CD14-positive monocyte (primary cell): ENCODE measurements around the gene GYPA. TPM values are rescaled to one million over a fixed set of nuclear protein-coding genes. Genes with fewer than 3 reads are reported as not detected.
"Not testable (repeated sequence)": the region's sequence is repeated elsewhere in the genome, so short reads cannot be mapped to it uniquely, and the experiment has no call there.

Source experiments
- DNase-seq, 3 donors: peaks; one replicate each; pipeline ENCODE4 v3.0.0-alpha.2; 2011 to 2022
- H2AFZ ChIP-seq: 2 replicates; pipeline ENCODE4 v1.6.0; 2012; ENCODE audit warnings: mild to moderate bottlenecking, low read depth, low read length, inconsistent platforms; ENCODE audit not compliant: insufficient read depth, poor library complexity, severe bottlenecking
- H3K27ac ChIP-seq, 2 donors: 1 replicate in 1 of 2; 2 replicates in 1 of 2; pipeline ENCODE4 v1.5.1; 2012 to 2013; ENCODE audit warnings: low read length in 2 of 2, control low read depth in 1 of 2, inconsistent platforms in 1 of 2, low read depth in 1 of 2, mild to moderate bottlenecking in 1 of 2
- H3K27me3 ChIP-seq, 2 donors: one replicate each; pipeline versions ENCODE4 v1.6.0 to v1.6.1; 2011 to 2013; ENCODE audit warnings: low read length in 2 of 2; ENCODE audit not compliant: control insufficient read depth in 2 of 2, insufficient read depth in 2 of 2
- H3K36me3 ChIP-seq, 2 donors: replicated peaks in 1 of 2; 1 replicate in 1 of 2; 2 replicates in 1 of 2; pipeline versions ENCODE4 v1.5.1 to v1.6.1; 2012 to 2013; ENCODE audit warnings: low read length in 2 of 2, control low read depth in 1 of 2, inconsistent platforms in 1 of 2, mild to moderate bottlenecking in 1 of 2; ENCODE audit not compliant: insufficient read depth in 2 of 2, control insufficient read depth in 1 of 2
- H3K4me1 ChIP-seq, 2 donors: 1 replicate in 1 of 2; 2 replicates in 1 of 2; pipeline versions ENCODE4 v1.5.1 to v1.6.1; 2012 to 2013; ENCODE audit warnings: low read length in 2 of 2, control low read depth in 1 of 2, inconsistent platforms in 1 of 2, mild to moderate bottlenecking in 1 of 2, moderate library complexity in 1 of 2; ENCODE audit not compliant: insufficient read depth in 2 of 2, control insufficient read depth in 1 of 2
- H3K4me2 ChIP-seq: replicated peaks from 2 replicates; pipeline ENCODE3; 2012; ENCODE audit warnings: low read length, moderate library complexity, mild to moderate bottlenecking; ENCODE audit not compliant: poor library complexity, severe bottlenecking; ENCODE audit errors: extremely low read depth
- H3K4me3 ChIP-seq, 3 experiments: fragments of 200-600 bp in 1 of 3; sonication (generic) in 1 of 3; replicated peaks in 1 of 3; 1 replicate in 2 of 3; 2 replicates in 1 of 3; pipeline ENCODE4 v1.5.1; 2011 to 2013; ENCODE audit warnings: low read length in 3 of 3, mild to moderate bottlenecking in 3 of 3, control low read depth in 2 of 3, low read depth in 2 of 3, inconsistent platforms in 1 of 3, moderate library complexity in 1 of 3
- H3K79me2 ChIP-seq: 2 replicates; pipeline ENCODE4 v1.6.0; 2012; ENCODE audit warnings: mild to moderate bottlenecking, control low read depth, inconsistent platforms, low read length, moderate library complexity; ENCODE audit not compliant: insufficient read depth
- H3K9ac ChIP-seq: 2 replicates; pipeline ENCODE4 v1.6.0; 2017; ENCODE audit warnings: low read length, mild to moderate bottlenecking; ENCODE audit not compliant: insufficient read depth, poor library complexity, severe bottlenecking
- H3K9me3 ChIP-seq, 2 donors: replicated peaks in 1 of 2; 1 replicate in 1 of 2; 2 replicates in 1 of 2; pipeline versions ENCODE4 v1.5.1 to v1.6.1; 2012 to 2013; ENCODE audit warnings: low read length in 2 of 2, control low read depth in 1 of 2; ENCODE audit not compliant: control insufficient read depth in 1 of 2, insufficient read depth in 1 of 2
- H4K20me1 ChIP-seq: 2 replicates; pipeline ENCODE4 v1.6.0; 2012; ENCODE audit warnings: mild to moderate bottlenecking, low read length, control low read depth, moderate library complexity; ENCODE audit not compliant: insufficient read depth
- H3K27ac Mint-ChIP-seq, 7 donors: one replicate each; pipeline ENCODE4 v1.8.0; 2020; ENCODE audit warnings: mild to moderate bottlenecking in 7 of 7, mixed read lengths in 7 of 7, moderate library complexity in 6 of 7, inconsistent platforms in 2 of 7
- H3K27me3 Mint-ChIP-seq, 3 donors: one replicate each; pipeline ENCODE4 v1.8.0; 2021 to 2022; ENCODE audit warnings: low read depth in 3 of 3, mild to moderate bottlenecking in 3 of 3, mixed read lengths in 3 of 3, moderate library complexity in 3 of 3, inconsistent platforms in 1 of 3
- H3K36me3 Mint-ChIP-seq, 2 donors: one replicate each; pipeline ENCODE4 v1.8.0; 2020; ENCODE audit warnings: mixed read lengths in 2 of 2, inconsistent platforms in 1 of 2, mild to moderate bottlenecking in 1 of 2
- H3K4me1 Mint-ChIP-seq: one replicate; pipeline ENCODE4 v1.8.0; 2020; ENCODE audit warnings: mild to moderate bottlenecking, mixed read lengths
- H3K4me3 Mint-ChIP-seq, 2 donors: one replicate each; pipeline ENCODE4 v1.8.0; 2020; ENCODE audit warnings: mild to moderate bottlenecking in 2 of 2, mixed read lengths in 2 of 2, moderate library complexity in 1 of 2
- H3K9me3 Mint-ChIP-seq, 7 donors: one replicate each; pipeline ENCODE4 v1.8.0; 2020 to 2022; ENCODE audit warnings: mixed read lengths in 7 of 7, mild to moderate bottlenecking in 6 of 7, moderate library complexity in 6 of 7, inconsistent platforms in 2 of 7
- WGBS: methylation state at CpG from one replicate; pipeline ENCODE4 v1.1.5; 2013; ENCODE audit warnings: missing lambda C conversion rate; ENCODE audit not compliant: insufficient coverage; 5-methylcytosine and 5-hydroxymethylcytosine counted together
- intact Hi-C, 2 donors: fragments of 100-400 bp; cut with micrococcal nuclease; formaldehyde crosslinking; loops; one replicate each; pipeline versions ENCODE4 v1.15.0 to v1.15.1; 2023
- polyA plus RNA-seq, 3 donors: library from polyadenylated mRNA; depleted of rRNA in 1 of 3; unstranded in 2 of 3; stranded (reverse) in 1 of 3; fragments of 300-500 nt in 2 of 3; fragments of >200 nt in 1 of 3; fragmentation: Illumina TruSeq in 2 of 3; gene quantifications; 1 replicate in 2 of 3; 2 replicates in 1 of 3; pipeline ENCODE4 v1.2.3, GENCODE V29; 2012 to 2021

Gene GYPA
- polyA plus RNA-seq, 3 donors = not detected

- H3K4me1 ChIP-seq, DNase-seq, H3K4me3 ChIP-seq, H3K4me1 Mint-ChIP-seq, H3K4me2 ChIP-seq, H2AFZ ChIP-seq, H3K9me3 ChIP-seq, H3K27me3 ChIP-seq, intact Hi-C loops, H3K36me3 Mint-ChIP-seq, H3K36me3 ChIP-seq, H3K79me2 ChIP-seq, H3K9me3 Mint-ChIP-seq, H3K9ac ChIP-seq, H3K4me3 Mint-ChIP-seq, H3K27ac ChIP-seq, H4K20me1 ChIP-seq, H3K27me3 Mint-ChIP-seq, H3K27ac Mint-ChIP-seq: not testable (repeated sequence)
- WGBS = no CpG with 5 or more reads among the region's 4 CpGs
These were observed 60.4 kb downstream of the GYPA start for GRCh38 chr4:144080135-144080534.

DNA sequence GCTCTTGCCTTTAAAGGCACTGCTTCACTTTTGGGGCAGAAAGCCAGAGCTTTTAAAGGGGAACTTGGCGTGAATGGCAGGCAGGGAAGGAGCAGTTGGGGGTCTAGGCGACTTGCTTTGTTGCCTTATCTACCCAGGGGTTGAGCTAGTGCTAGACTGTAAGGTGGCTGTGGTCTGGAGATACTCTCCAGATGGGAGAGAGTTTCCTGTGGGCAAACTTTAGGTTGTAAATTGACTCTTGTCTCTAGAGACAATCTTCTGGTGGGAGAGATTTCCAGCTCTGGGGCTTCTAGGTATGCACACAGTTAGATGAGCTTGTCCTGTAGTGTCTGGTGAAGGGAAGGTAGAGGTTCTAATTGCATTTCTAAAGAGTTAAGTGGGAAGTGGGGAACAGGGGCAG is 61.8 kb downstream of the GYPA start:
- H3K4me3 ChIP-seq, H3K4me3 Mint-ChIP-seq, intact Hi-C loops, H2AFZ ChIP-seq, H3K27me3 Mint-ChIP-seq, H3K9me3 ChIP-seq, H4K20me1 ChIP-seq, DNase-seq, H3K4me2 ChIP-seq, H3K36me3 ChIP-seq, H3K27me3 ChIP-seq, H3K79me2 ChIP-seq, H3K27ac Mint-ChIP-seq, H3K27ac ChIP-seq, H3K4me1 ChIP-seq, H3K36me3 Mint-ChIP-seq, H3K9me3 Mint-ChIP-seq, H3K9ac ChIP-seq, H3K4me1 Mint-ChIP-seq: not testable (repeated sequence)
- WGBS = 7% methylated on average over 2 of the region's 2 CpGs

DNA sequence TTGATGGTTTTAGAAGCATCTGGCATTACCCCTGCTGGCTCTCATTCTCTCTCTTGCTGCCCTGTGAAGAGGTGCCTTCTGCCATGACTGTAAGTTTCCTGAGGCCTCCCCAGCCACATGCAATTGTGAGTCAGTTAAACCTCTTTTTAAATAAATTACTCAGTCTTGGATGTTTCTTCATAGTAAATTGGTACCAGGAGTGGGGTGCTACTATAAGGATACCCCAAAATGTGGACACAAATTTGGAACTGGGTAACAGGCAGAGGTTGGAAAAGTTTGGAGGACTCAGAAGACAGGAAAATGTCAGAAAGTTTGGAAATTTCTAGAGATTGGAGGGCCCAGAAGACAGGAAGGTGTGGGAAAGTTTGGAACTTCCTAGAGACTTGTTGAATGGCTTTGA is 79.0 kb downstream of the GYPA start:
- H3K36me3 ChIP-seq, H3K4me2 ChIP-seq, H4K20me1 ChIP-seq, H2AFZ ChIP-seq, H3K9me3 ChIP-seq, H3K4me1 ChIP-seq, H3K27ac Mint-ChIP-seq, H3K79me2 ChIP-seq, H3K9ac ChIP-seq, H3K27ac ChIP-seq, H3K4me3 ChIP-seq, H3K36me3 Mint-ChIP-seq, H3K27me3 Mint-ChIP-seq, H3K4me3 Mint-ChIP-seq, DNase-seq, H3K27me3 ChIP-seq, intact Hi-C loops: not testable (repeated sequence)
- peaks cover 4 to 19% (median 13%) of the 10 kb centered on the region in 7 donors for H3K9me3 Mint-ChIP-seq
- H3K4me1 Mint-ChIP-seq = peaks cover 12% of the 10 kb centered on the region

DNA sequence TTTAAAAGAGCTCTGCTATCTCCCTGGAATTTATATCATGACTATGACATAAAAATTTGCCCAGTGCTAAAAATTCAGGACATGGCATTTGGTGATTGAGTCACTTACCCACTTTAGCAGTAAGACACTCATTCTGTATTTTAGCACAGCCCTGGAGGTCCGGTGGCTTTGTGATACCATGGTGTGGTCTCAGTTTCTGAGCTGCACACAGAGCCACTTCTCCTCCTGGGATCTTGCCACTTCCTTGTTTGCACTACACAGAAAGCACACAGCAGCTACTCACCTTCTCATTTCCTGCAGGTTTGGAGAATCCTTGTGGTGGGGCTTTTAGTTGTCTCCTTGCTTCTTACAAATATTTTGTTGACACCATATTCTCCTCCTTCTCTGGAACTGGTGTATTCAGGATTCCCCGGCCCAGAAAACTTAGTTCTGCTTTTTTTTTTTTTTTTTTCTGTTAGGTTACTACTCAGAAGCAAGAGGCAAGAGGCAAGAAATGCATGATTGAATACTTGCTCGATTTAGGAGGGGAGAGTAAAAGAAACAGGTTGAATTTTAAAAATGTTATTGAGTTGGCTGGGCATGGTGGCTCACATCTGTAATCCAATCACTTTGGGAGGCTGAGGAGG is 80.2 kb downstream of the GYPA start:
- H3K27ac Mint-ChIP-seq = not testable (repeated sequence)

More for the DNA sequence above, 80.2 kb downstream of the GYPA start:
- H3K9me3 Mint-ChIP-seq = peaks cover 4 to 19% (median 14%) of the 10 kb centered on the region in 7 donors
- intact Hi-C loops, H4K20me1 ChIP-seq, H3K27me3 ChIP-seq, H3K4me3 ChIP-seq, H3K27me3 Mint-ChIP-seq, H3K4me1 ChIP-seq, H3K36me3 ChIP-seq, H3K79me2 ChIP-seq, H3K9me3 ChIP-seq, H2AFZ ChIP-seq, H3K9ac ChIP-seq, H3K36me3 Mint-ChIP-seq, H3K4me2 ChIP-seq, DNase-seq, H3K27ac ChIP-seq: not testable (repeated sequence)
- H3K4me3 Mint-ChIP-seq = peak overlapping the region in 1 of 2 donors; percentile 7
- H3K4me1 Mint-ChIP-seq = peaks cover 12% of the 10 kb centered on the region
- no CpG with 5 or more reads among the region's 3 CpGs for WGBS
